HepG2 (cell line): ENCODE measurements around the gene FNIP2. TPM values are rescaled to one million over a fixed set of nuclear protein-coding genes. Genes with fewer than 3 reads are reported as not detected.

Experiments
- FOXK1 ChIP-seq: sonication (generic); formaldehyde crosslinking; IDR thresholded peaks from 2 replicates; pipeline ENCODE4 v1.4.0; 2020; ENCODE audit warnings: low read depth, missing genetic modification reagents, borderline replicate concordance
- MAZ ChIP-seq, 2 experiments: sonication (generic) in 1 of 2; formaldehyde crosslinking in 1 of 2; IDR thresholded peaks; 2 replicates each; pipeline versions ENCODE4 v1.5.0 to v1.6.1; 2012 to 2020; ENCODE audit warnings: low read depth in 2 of 2, mild to moderate bottlenecking in 2 of 2, borderline replicate concordance in 1 of 2, improper control_type of control experiment in 1 of 2, low read length in 1 of 2, missing genetic modification reagents in 1 of 2, moderate library complexity in 1 of 2
- MIER3 ChIP-seq: IDR thresholded peaks from 2 replicates; pipeline ENCODE4 v1.6.1; 2016; ENCODE audit warnings: missing compliant biosample characterization, borderline replicate concordance
- MYNN ChIP-seq: sonication (generic); formaldehyde crosslinking; IDR thresholded peaks from 2 replicates; pipeline ENCODE4 v1.4.0; 2020; ENCODE audit warnings: mild to moderate bottlenecking, low read depth, missing genetic modification reagents
- PITX1 ChIP-seq: sonication (generic); formaldehyde crosslinking; IDR thresholded peaks from 2 replicates; pipeline ENCODE4 v1.5.1; 2020; ENCODE audit warnings: mild to moderate bottlenecking, missing genetic modification reagents
- SMAD3 ChIP-seq: sonication (generic); formaldehyde crosslinking; IDR thresholded peaks from 2 replicates; pipeline ENCODE4 v1.4.0; 2020; ENCODE audit warnings: missing genetic modification reagents
- SNRNP70 ChIP-seq: fragments of 200-400 bp; formaldehyde crosslinking; IDR thresholded peaks from 2 replicates; pipeline ENCODE4 v1.6.1; 2017; ENCODE audit warnings: mild to moderate bottlenecking, low read depth, low read length, moderate library complexity
- TARDBP ChIP-seq: sonication (generic); formaldehyde crosslinking; IDR thresholded peaks from 2 replicates; pipeline ENCODE4 v1.8.0; 2022; ENCODE audit warnings: mild to moderate bottlenecking, missing genetic modification reagents
- THRA ChIP-seq: sonication (generic); formaldehyde crosslinking; IDR thresholded peaks from 2 replicates; pipeline ENCODE4 v1.4.0; 2020; ENCODE audit warnings: missing genetic modification reagents, borderline replicate concordance
- XRCC5 ChIP-seq: fragments of 200-400 bp; formaldehyde crosslinking; optimal IDR thresholded peaks from 2 replicates; pipeline ENCODE3; 2017; ENCODE audit warnings: mild to moderate bottlenecking, low read length
- ZFP36L1 ChIP-seq: sonication (generic); formaldehyde crosslinking; IDR thresholded peaks from 2 replicates; pipeline ENCODE4 v1.8.0; 2022; ENCODE audit warnings: mild to moderate bottlenecking, missing genetic modification reagents, moderate library complexity
- ZNF224 ChIP-seq: sonication (generic); formaldehyde crosslinking; IDR thresholded peaks from 2 replicates; pipeline ENCODE4 v1.5.0; 2020; ENCODE audit warnings: mild to moderate bottlenecking, missing genetic modification reagents
- ZNF256 ChIP-seq: sonication (generic); formaldehyde crosslinking; conservative IDR thresholded peaks from 2 replicates; pipeline ENCODE4 v1.4.0; 2020; ENCODE audit warnings: missing genetic modification reagents
- ZNF33A ChIP-seq: sonication (generic); formaldehyde crosslinking; IDR thresholded peaks from 2 replicates; pipeline ENCODE4 v1.5.1; 2020; ENCODE audit warnings: missing genetic modification reagents, mild to moderate bottlenecking, moderate library complexity, borderline replicate concordance
- ZNF629 ChIP-seq: sonication (generic); formaldehyde crosslinking; conservative IDR thresholded peaks from 2 replicates; pipeline ENCODE4 v1.5.0; 2020; ENCODE audit warnings: missing genetic modification reagents
- ZNF883 ChIP-seq: sonication (generic); formaldehyde crosslinking; IDR thresholded peaks from 2 replicates; pipeline ENCODE4 v1.5.1; 2020; ENCODE audit warnings: mild to moderate bottlenecking, missing genetic modification reagents; ENCODE audit errors: not compliant biosample characterization
- polyA plus RNA-seq, 8 experiments: library from polyadenylated mRNA; depleted of rRNA in 3 of 8; stranded (reverse) in 7 of 8; unstranded in 1 of 8; fragments of >200 nt; fragmentation: Illumina TruSeq in 4 of 8; extraction: Trizol in 4 of 8; gene quantifications; 2 replicates each; pipeline versions ENCODE4 v1.2.1 to v1.2.3, GENCODE V29; 2011 to 2016; ENCODE audit warnings: low read depth in 4 of 8, missing spikeins in 1 of 8, mixed read lengths in 1 of 8; ENCODE audit not compliant: insufficient read depth in 1 of 8
- total RNA-seq, 5 experiments: library from RNA; depleted of rRNA; stranded (reverse); fragments of >200 nt; fragmentation: Illumina TruSeq; extraction: Trizol; gene quantifications; 2 replicates each; pipeline ENCODE4 v1.2.3, GENCODE V29; 2016; ENCODE audit warnings: low read depth in 1 of 5
- TF ChIP-seq, protein P1 (sequence below): sonication (generic); formaldehyde crosslinking; IDR thresholded peaks from 2 replicates; pipeline ENCODE4 v1.4.0; 2020; ENCODE audit warnings: mild to moderate bottlenecking, missing genetic modification reagents
- TF ChIP-seq, protein P2 (sequence below): IDR thresholded peaks from 2 replicates; pipeline ENCODE4 v1.6.1; 2012; ENCODE audit warnings: low read length, improper control_type of control experiment
- TF ChIP-seq, protein P3 (sequence below): sonication (generic); formaldehyde crosslinking; IDR thresholded peaks from 2 replicates; pipeline ENCODE4 v1.8.0; 2022; ENCODE audit warnings: mild to moderate bottlenecking, missing genetic modification reagents; ENCODE audit not compliant: insufficient replicate concordance
- TF ChIP-seq, protein P4 (sequence below): sonication (generic); formaldehyde crosslinking; IDR thresholded peaks from 2 replicates; pipeline ENCODE4 v1.4.0; 2020; ENCODE audit warnings: missing genetic modification reagents, mild to moderate bottlenecking, borderline replicate concordance

The FNIP2 gene
- total and polyA plus RNA-seq, 2 of the 13 experiments (the other 11 are each of a cell fraction or from before 2014, with no cell fraction given), result 15.5 to 21.0 TPM

DNA sequence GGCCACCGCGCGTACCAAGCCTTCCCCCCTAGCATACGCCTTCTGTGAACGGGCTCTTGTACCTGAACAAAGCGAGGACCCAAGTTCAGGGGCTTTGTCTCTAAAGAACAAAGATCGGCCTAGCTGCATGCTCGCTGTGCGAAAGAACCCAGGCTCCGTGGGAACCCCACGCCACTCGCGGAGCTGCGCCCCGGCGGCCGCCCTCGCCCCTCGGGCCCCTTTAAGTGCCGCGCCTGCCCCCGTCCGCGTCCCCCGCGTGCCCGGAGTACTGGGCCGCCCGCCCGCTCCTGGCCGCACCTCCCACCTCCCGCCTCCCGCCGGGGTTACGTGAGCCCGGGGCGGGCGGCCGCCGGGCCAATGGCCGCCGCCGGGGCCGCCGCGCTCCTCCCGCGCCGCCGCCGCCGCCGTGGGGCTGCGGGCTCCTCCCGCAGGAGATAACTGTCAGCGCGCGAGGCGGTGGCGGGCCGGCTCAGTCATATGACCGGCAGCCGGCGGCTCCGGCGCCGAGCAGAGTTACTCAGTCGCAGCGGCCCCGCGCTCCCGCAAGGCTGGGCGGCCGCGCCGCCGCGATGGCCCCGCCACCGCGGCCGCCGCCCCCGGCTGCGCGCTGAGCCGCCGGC, at the start of gene FNIP2 (continued):
- TF ChIP-seq FOXK1 (no peak), ZNF33A (CRISPR knock-in tag) (no peak), TARDBP (0 out of 2 replicates have a peak, but pooled peaks have one; percentile 16), SNRNP70 (no peak), XRCC5 (no peak), ZFP36L1 (CRISPR knock-in tag) (no peak), MYNN (CRISPR knock-in tag) (no peak), ZNF629 (no peak), MAZ (IDR thresholded peaks at IDR 0.05; ENCODE audit: borderline replicate concordance, low read depth, low read length) (no peak), MAZ (CRISPR knock-in tag; IDR thresholded peaks at IDR 0.05; ENCODE audit: low read depth) (peak; percentile 85), ZNF224 (CRISPR knock-in tag) (no peak), SMAD3 (CRISPR knock-in tag) (no peak), THRA (CRISPR knock-in tag) (no peak), ZNF256 (CRISPR knock-in tag) (no peak), MIER3 (CRISPR knock-in tag) (no peak), PITX1 (no peak), ZNF883 (no peak)
- TF ChIP-seq, protein P1, sequence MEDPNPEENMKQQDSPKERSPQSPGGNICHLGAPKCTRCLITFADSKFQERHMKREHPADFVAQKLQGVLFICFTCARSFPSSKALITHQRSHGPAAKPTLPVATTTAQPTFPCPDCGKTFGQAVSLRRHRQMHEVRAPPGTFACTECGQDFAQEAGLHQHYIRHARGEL (CRISPR knock-in tag), result no peak
- TF ChIP-seq, protein P2, sequence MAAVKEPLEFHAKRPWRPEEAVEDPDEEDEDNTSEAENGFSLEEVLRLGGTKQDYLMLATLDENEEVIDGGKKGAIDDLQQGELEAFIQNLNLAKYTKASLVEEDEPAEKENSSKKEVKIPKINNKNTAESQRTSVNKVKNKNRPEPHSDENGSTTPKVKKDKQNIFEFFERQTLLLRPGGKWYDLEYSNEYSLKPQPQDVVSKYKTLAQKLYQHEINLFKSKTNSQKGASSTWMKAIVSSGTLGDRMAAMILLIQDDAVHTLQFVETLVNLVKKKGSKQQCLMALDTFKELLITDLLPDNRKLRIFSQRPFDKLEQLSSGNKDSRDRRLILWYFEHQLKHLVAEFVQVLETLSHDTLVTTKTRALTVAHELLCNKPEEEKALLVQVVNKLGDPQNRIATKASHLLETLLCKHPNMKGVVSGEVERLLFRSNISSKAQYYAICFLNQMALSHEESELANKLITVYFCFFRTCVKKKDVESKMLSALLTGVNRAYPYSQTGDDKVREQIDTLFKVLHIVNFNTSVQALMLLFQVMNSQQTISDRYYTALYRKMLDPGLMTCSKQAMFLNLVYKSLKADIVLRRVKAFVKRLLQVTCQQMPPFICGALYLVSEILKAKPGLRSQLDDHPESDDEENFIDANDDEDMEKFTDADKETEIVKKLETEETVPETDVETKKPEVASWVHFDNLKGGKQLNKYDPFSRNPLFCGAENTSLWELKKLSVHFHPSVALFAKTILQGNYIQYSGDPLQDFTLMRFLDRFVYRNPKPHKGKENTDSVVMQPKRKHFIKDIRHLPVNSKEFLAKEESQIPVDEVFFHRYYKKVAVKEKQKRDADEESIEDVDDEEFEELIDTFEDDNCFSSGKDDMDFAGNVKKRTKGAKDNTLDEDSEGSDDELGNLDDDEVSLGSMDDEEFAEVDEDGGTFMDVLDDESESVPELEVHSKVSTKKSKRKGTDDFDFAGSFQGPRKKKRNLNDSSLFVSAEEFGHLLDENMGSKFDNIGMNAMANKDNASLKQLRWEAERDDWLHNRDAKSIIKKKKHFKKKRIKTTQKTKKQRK, result no peak
- TF ChIP-seq, protein P3, sequence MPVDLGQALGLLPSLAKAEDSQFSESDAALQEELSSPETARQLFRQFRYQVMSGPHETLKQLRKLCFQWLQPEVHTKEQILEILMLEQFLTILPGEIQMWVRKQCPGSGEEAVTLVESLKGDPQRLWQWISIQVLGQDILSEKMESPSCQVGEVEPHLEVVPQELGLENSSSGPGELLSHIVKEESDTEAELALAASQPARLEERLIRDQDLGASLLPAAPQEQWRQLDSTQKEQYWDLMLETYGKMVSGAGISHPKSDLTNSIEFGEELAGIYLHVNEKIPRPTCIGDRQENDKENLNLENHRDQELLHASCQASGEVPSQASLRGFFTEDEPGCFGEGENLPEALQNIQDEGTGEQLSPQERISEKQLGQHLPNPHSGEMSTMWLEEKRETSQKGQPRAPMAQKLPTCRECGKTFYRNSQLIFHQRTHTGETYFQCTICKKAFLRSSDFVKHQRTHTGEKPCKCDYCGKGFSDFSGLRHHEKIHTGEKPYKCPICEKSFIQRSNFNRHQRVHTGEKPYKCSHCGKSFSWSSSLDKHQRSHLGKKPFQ (CRISPR knock-in tag), result no peak
- TF ChIP-seq, protein P4, sequence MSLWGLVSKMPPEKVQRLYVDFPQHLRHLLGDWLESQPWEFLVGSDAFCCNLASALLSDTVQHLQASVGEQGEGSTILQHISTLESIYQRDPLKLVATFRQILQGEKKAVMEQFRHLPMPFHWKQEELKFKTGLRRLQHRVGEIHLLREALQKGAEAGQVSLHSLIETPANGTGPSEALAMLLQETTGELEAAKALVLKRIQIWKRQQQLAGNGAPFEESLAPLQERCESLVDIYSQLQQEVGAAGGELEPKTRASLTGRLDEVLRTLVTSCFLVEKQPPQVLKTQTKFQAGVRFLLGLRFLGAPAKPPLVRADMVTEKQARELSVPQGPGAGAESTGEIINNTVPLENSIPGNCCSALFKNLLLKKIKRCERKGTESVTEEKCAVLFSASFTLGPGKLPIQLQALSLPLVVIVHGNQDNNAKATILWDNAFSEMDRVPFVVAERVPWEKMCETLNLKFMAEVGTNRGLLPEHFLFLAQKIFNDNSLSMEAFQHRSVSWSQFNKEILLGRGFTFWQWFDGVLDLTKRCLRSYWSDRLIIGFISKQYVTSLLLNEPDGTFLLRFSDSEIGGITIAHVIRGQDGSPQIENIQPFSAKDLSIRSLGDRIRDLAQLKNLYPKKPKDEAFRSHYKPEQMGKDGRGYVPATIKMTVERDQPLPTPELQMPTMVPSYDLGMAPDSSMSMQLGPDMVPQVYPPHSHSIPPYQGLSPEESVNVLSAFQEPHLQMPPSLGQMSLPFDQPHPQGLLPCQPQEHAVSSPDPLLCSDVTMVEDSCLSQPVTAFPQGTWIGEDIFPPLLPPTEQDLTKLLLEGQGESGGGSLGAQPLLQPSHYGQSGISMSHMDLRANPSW (CRISPR knock-in tag), result no peak
